HG03575 (cell line): ENCODE measurements around the gene PTPRU.

ENCODE experiments used
- ATAC-seq: cut with Tn5 transposase; IDR thresholded peaks from one replicate; pipeline ENCODE4 v1.9.1; 2021; ENCODE audit not compliant: unreplicated experiment, insufficient number of reproducible peaks, low FRiP score; ENCODE audit errors: extremely low read depth

PTPRU gene

GRCh38 chr1:29240400-29240837 is 4.1 kb downstream of the PTPRU start:
- no peak for ATAC-seq

- ATAC-seq, result no peak
These were observed 4.7 kb downstream of the PTPRU start for GRCh38 chr1:29240986-29241385.

- no peak for ATAC-seq
These were observed 6.9 kb downstream of the PTPRU start for GRCh38 chr1:29243023-29243870.

- no peak for ATAC-seq
These were observed 7.5 kb downstream of the PTPRU start for GRCh38 chr1:29243871-29244200.

GRCh38 chr1:29245261-29245660 is 8.9 kb downstream of the PTPRU start:
- ATAC-seq, result no peak

GRCh38 chr1:29245876-29246275 is 9.6 kb downstream of the PTPRU start:
- no peak for ATAC-seq

GRCh38 chr1:29247044-29247443 is 10.7 kb downstream of the PTPRU start:
- ATAC-seq, result no peak

- ATAC-seq, result no peak
These were observed 11.4 kb downstream of the PTPRU start for GRCh38 chr1:29247571-29248273.

- ATAC-seq, result no peak
These were observed 12.1 kb downstream of the PTPRU start for GRCh38 chr1:29248409-29248808.

- ATAC-seq, result no peak
These were observed 12.9 kb downstream of the PTPRU start for GRCh38 chr1:29249170-29249691.

- no peak for ATAC-seq
These were observed 13.7 kb downstream of the PTPRU start for GRCh38 chr1:29249951-29250581.

- no peak for ATAC-seq
These were observed 15.1 kb downstream of the PTPRU start for GRCh38 chr1:29251164-29252124.

- no peak for ATAC-seq
These were observed 16.9 kb downstream of the PTPRU start for GRCh38 chr1:29253180-29253579.

GRCh38 chr1:29254346-29254745 is 18.0 kb downstream of the PTPRU start:
- no peak for ATAC-seq

- ATAC-seq, result no peak
These were observed 18.9 kb downstream of the PTPRU start for GRCh38 chr1:29255134-29255666.

- no peak for ATAC-seq
These were observed 20.1 kb downstream of the PTPRU start for GRCh38 chr1:29256394-29256793.

GRCh38 chr1:29256979-29257804 is 20.9 kb downstream of the PTPRU start:
- no peak for ATAC-seq
